Measurements from ENCODE around the gene NUDT8.
A peak's percentile ranks its signal among the peaks of the same experiment; 100 is the strongest.

Gene NUDT8

DNA sequence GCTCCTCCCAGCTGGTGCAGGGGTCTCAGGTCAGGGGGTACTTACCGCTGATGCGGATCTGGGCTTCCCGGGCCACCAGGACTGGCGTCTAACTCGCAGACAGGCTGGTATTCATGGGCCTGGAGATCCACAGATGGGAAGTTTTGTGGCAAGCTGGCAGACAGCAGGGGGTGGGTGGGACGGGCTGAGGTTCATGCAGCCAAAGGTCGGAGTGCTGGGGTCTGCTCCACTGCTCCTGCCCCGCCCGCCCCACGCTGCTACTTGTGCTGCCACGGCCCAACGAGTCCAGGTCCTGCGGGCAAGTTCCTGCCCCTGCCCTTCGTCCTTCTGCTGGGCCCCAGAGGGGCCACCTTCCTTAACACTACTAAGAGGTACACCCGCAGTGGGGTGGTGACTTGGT, 17.7 kb upstream of the NUDT8 start:
- no peaks in the 10 kb centered on the region for H3K9me3 ChIP-seq
- DNase-seq: no peak
- no peaks in the 10 kb centered on the region for H3K36me3 ChIP-seq
- no peaks in the 10 kb centered on the region for H3K4me1 ChIP-seq
- TF ChIP-seq, protein P1, sequence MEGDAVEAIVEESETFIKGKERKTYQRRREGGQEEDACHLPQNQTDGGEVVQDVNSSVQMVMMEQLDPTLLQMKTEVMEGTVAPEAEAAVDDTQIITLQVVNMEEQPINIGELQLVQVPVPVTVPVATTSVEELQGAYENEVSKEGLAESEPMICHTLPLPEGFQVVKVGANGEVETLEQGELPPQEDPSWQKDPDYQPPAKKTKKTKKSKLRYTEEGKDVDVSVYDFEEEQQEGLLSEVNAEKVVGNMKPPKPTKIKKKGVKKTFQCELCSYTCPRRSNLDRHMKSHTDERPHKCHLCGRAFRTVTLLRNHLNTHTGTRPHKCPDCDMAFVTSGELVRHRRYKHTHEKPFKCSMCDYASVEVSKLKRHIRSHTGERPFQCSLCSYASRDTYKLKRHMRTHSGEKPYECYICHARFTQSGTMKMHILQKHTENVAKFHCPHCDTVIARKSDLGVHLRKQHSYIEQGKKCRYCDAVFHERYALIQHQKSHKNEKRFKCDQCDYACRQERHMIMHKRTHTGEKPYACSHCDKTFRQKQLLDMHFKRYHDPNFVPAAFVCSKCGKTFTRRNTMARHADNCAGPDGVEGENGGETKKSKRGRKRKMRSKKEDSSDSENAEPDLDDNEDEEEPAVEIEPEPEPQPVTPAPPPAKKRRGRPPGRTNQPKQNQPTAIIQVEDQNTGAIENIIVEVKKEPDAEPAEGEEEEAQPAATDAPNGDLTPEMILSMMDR (IDR thresholded peaks at IDR 0.05; ENCODE audit: low read depth, low read length): no peak
- peaks cover 7% of the 10 kb centered on the region for H3K27me3 ChIP-seq
- H3K4me3 ChIP-seq (ENCODE audit: low read depth, low read length): no peak overlapping the region

GRCh38 chr11:67646535-67647336, 17.0 kb upstream of the NUDT8 start:
- Histone ChIP-seq H3K4me3 (ENCODE audit: low read depth, low read length) (no peak overlapping the region), H3K4me1 (no peaks in the 10 kb centered on the region), H3K36me3 (no peaks in the 10 kb centered on the region), H3K9me3 (no peaks in the 10 kb centered on the region), H3K27me3 (peaks cover 7% of the 10 kb centered on the region)
- no peak for DNase-seq
- TF ChIP-seq, protein P1 (IDR thresholded peaks at IDR 0.05; ENCODE audit: low read depth, low read length): no peak

GRCh38 chr11:67645521-67646461, 16.1 kb upstream of the NUDT8 start:
- no peak for DNase-seq
- H3K27me3 ChIP-seq: peaks cover 7% of the 10 kb centered on the region
- no peaks in the 10 kb centered on the region for H3K36me3 ChIP-seq
- H3K4me3 ChIP-seq (ENCODE audit: low read depth, low read length): no peak overlapping the region
- H3K4me1 ChIP-seq: no peaks in the 10 kb centered on the region
- no peaks in the 10 kb centered on the region for H3K9me3 ChIP-seq
- TF ChIP-seq, protein P1 (IDR thresholded peaks at IDR 0.05; ENCODE audit: low read depth, low read length): no peak

DNA sequence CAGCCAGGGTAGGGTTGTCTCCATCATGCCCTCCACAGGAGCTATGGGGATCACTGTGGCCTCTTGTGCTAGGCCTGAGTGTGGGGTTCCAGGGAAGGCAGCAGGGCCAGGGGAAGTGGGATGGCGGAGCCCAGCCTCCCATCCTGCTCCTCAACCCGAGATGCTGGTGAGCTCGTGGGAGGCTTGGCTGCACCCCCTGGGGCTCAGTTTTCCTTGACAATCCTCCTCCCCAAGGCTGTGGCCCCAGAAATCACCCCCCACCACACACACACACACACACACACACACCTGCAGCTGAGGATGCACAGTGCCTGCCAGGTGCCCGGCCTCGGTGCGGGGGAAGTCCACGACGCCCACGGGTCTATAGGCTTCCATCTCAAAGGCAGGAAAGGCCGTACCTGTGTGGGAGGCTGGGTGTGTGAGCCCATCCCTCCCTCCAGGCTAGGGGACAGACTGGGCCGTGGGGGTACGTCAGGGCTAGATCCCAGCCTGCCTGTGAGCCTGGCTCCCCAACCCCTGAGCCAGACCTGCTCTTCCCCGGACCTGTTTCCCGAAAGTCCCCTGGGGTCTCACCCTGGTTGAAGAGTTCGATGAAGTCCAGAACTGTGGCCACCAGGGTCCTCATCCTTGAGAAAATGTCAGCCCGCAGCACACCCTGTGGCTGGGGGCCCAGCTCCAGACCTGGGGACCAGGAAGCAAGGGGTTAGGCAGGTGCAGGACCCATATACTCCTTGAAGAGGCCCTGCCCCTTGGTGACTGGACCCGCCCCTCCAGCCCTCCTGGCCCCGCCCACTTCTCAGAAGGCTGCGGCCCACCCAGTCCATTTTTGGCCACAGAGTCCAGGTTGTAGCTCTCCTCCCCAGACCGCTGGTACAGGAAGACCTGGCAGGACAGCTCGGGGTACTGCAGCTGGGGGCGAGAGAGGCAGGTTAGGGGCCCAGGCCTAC, 15.0 kb upstream of the NUDT8 start:
- no peak for DNase-seq
- Histone ChIP-seq H3K9me3 (no peaks in the 10 kb centered on the region), H3K4me1 (no peaks in the 10 kb centered on the region), H3K4me3 (ENCODE audit: low read depth, low read length) (no peak overlapping the region), H3K36me3 (no peaks in the 10 kb centered on the region), H3K27me3 (peaks cover 7% of the 10 kb centered on the region)
- TF ChIP-seq, protein P1 (IDR thresholded peaks at IDR 0.05; ENCODE audit: low read depth, low read length): no peak

DNA sequence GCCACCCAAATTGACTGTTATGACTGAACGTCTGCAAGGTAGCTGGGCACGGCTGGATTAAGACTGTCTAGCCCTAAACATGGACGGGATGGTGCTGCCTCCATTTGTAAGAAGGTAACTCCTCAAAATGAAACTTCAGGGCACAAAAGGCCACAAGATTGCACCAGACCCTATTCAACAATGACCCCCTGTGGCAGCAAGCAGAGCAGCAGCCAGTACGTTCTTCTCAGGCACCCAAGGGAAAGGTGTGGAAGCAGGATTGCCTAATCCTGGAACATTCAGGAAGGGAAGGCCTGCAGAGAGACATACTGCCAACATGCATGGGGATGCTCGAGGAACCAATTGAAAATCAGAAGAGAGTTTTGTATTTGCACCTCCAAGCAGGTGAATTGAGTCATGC, 14.3 kb upstream of the NUDT8 start:
- TF ChIP-seq, protein P1 (IDR thresholded peaks at IDR 0.05; ENCODE audit: low read depth, low read length): peak; percentile 50
- Histone ChIP-seq H3K4me1 (no peaks in the 10 kb centered on the region), H3K36me3 (no peaks in the 10 kb centered on the region), H3K27me3 (peaks cover 7% of the 10 kb centered on the region), H3K9me3 (no peaks in the 10 kb centered on the region), H3K4me3 (ENCODE audit: low read depth, low read length) (no peak overlapping the region)
- no peak for DNase-seq
